HCT116 (cell line): ENCODE results near the gene SCYL2. TPM values are rescaled to one million over a fixed set of nuclear protein-coding genes. Genes with fewer than 3 reads are reported as not detected.

Experiments used
- ATAC-seq: fragments of 200-7000 bp; cut with Tn5 transposase; 2 replicates; pipeline ENCODE4 v1.9.1; 2020; ENCODE audit warnings: mild to moderate bottlenecking, moderate library complexity
- BruUV-seq: library from RNA; stranded (reverse); fragments of 400-500 nt; replicated peaks from 2 replicates; lab custom pipeline; 2021; lab: Mats Ljungman, UMichigan
- CTCF ChIA-PET: fragments of 300-600 bp; sonication (Branson Sonifier 250); formaldehyde crosslinking; loops from one replicate; lab custom pipeline; 2021; ENCODE audit warnings: antibody characterized with exemption; lab: Charles Lee
- POLR2A ChIA-PET: fragments of 300-600, 350-600 bp; sonication (Branson Sonifier 250); formaldehyde crosslinking; loops from one replicate; lab custom pipeline; 2021; ENCODE audit warnings: antibody characterized with exemption; lab: Charles Lee
- RAD21 ChIA-PET, 2 experiments: fragments of 300-600 bp; sonication (Branson Sonifier 250); formaldehyde crosslinking; loops; one replicate each; lab custom pipeline; 2023; ENCODE audit warnings: low total read pairs in 2 of 2; ENCODE audit not compliant: uncharacterized antibody in 2 of 2, unreplicated experiment in 2 of 2, low non-redundant PET in 1 of 2; lab: Charles Lee
- DNase-seq: peaks from one replicate; pipeline ENCODE4 v3.0.0-alpha.2; 2010; ENCODE audit warnings: low read depth, low spot score
- H2AFZ ChIP-seq: fragments of 200-600 bp; shearing (Covaris generic), sonication (generic); 2 replicates; pipeline ENCODE4 v1.6.1; 2017; ENCODE audit warnings: low read depth, mixed run types, mixed read lengths, antibody characterized with exemption, low read length; ENCODE audit not compliant: poor library complexity, severe bottlenecking
- H3K27ac ChIP-seq: 2 replicates; pipeline ENCODE4 v1.5.1; 2012; ENCODE audit warnings: low read depth, low read length
- H3K27me3 ChIP-seq: fragments of 200-600 bp; sonication (generic); 2 replicates; pipeline ENCODE4 v1.6.1; 2016; ENCODE audit warnings: mixed run types, low read length, mixed read lengths; ENCODE audit not compliant: insufficient read depth
- H3K36me3 ChIP-seq, 2 experiments: fragments of 200-500 bp in 1 of 2; fragments of 200-600 bp in 1 of 2; sonication (Bioruptor generic) in 1 of 2; sonication (generic) in 1 of 2; 2 replicates each; pipeline versions ENCODE4 v1.5.1 to v1.6.1; 2014 to 2016; ENCODE audit warnings: low read length in 2 of 2, inconsistent platforms in 1 of 2, mixed read lengths in 1 of 2, mixed run types in 1 of 2; ENCODE audit not compliant: insufficient read depth in 2 of 2, control insufficient read depth in 1 of 2
- H3K4me1 ChIP-seq, 2 experiments: fragments of 200-600 bp in 1 of 2; sonication (generic) in 1 of 2; 2 replicates each; pipeline versions ENCODE4 v1.5.1 to v1.6.1; 2012 to 2017; ENCODE audit warnings: low read length in 2 of 2, inconsistent platforms in 1 of 2, mild to moderate bottlenecking in 1 of 2, mixed read lengths in 1 of 2, mixed run types in 1 of 2, moderate library complexity in 1 of 2; ENCODE audit not compliant: insufficient read depth in 2 of 2, control insufficient read depth in 1 of 2
- H3K4me2 ChIP-seq: fragments of 200-600 bp; sonication (generic); 2 replicates; pipeline ENCODE4 v1.6.1; 2017; ENCODE audit warnings: mixed run types, low read length, mixed read lengths
- H3K4me3 ChIP-seq, 2 experiments: fragments of 200-600 bp in 1 of 2; sonication (generic) in 1 of 2; replicated peaks in 1 of 2; 2 replicates each; pipeline ENCODE4 v1.5.1; 2011 to 2016; ENCODE audit warnings: low read length in 2 of 2, control low read depth in 1 of 2, low read depth in 1 of 2, mild to moderate bottlenecking in 1 of 2, mixed read lengths in 1 of 2, mixed run types in 1 of 2
- H3K79me2 ChIP-seq: fragments of 200-600 bp; sonication (generic); 2 replicates; pipeline ENCODE4 v1.6.1; 2017; ENCODE audit warnings: mild to moderate bottlenecking, mixed run types, low read length, moderate library complexity, mixed read lengths; ENCODE audit not compliant: insufficient read depth
- H3K9ac ChIP-seq: fragments of 200-600 bp; sonication (generic); 2 replicates; pipeline ENCODE4 v1.6.1; 2016; ENCODE audit warnings: low read length, mixed read lengths
- H3K9me2 ChIP-seq: fragments of 200-600 bp; sonication (generic), shearing (Covaris generic); 2 replicates; pipeline ENCODE4 v1.6.1; 2017; ENCODE audit warnings: mixed run types, mild to moderate bottlenecking, moderate library complexity; ENCODE audit not compliant: insufficient read depth
- H3K9me3 ChIP-seq, 2 experiments: fragments of 200-500 bp in 1 of 2; fragments of 200-600 bp in 1 of 2; sonication (Bioruptor generic) in 1 of 2; sonication (generic) in 1 of 2; 2 replicates each; pipeline ENCODE4 v1.6.1; 2014 to 2017; ENCODE audit warnings: low read length in 2 of 2, mixed read lengths in 2 of 2, inconsistent platforms in 1 of 2, low read depth in 1 of 2, mild to moderate bottlenecking in 1 of 2, mixed run types in 1 of 2, moderate library complexity in 1 of 2; ENCODE audit not compliant: control insufficient read depth in 1 of 2, insufficient read depth in 1 of 2
- H4K20me1 ChIP-seq: fragments of 200-600 bp; sonication (generic), shearing (Covaris generic); 2 replicates; pipeline ENCODE4 v1.6.1; 2017; ENCODE audit warnings: mixed run types, mild to moderate bottlenecking, moderate library complexity; ENCODE audit not compliant: insufficient read depth
- CBX3 ChIP-seq: IDR thresholded peaks from 2 replicates; pipeline ENCODE4 v1.6.1; 2012; ENCODE audit warnings: low read depth
- EGR1 ChIP-seq: IDR thresholded peaks from 2 replicates; pipeline ENCODE4 v1.6.1; 2012; ENCODE audit warnings: low read depth
- ELF1 ChIP-seq: IDR thresholded peaks from 2 replicates; pipeline ENCODE4 v1.6.1; 2012; ENCODE audit warnings: low read depth, borderline replicate concordance
- EZH2 ChIP-seq: fragments of 200-600 bp; sonication (generic); IDR thresholded peaks from 2 replicates; pipeline ENCODE4 v1.6.1; 2017; ENCODE audit warnings: antibody characterized with exemption, mixed run types
- EZH2phosphoT487 ChIP-seq: fragments of 200-600 bp; IDR thresholded peaks from 2 replicates; pipeline ENCODE4 v1.6.1; 2018; ENCODE audit warnings: antibody characterized with exemption, borderline replicate concordance
- FOSL1 ChIP-seq: IDR thresholded peaks from 2 replicates; pipeline ENCODE4 v1.6.1; 2012; ENCODE audit warnings: low read depth
- JUND ChIP-seq: IDR thresholded peaks from 2 replicates; pipeline ENCODE4 v1.6.1; 2012
- POLR2A ChIP-seq: IDR thresholded peaks from 2 replicates; pipeline ENCODE4 v1.7.0; 2011; ENCODE audit warnings: borderline replicate concordance; ENCODE audit not compliant: insufficient read depth, insufficient read length; ENCODE audit errors: extremely low read depth
- RAD21 ChIP-seq: IDR thresholded peaks from 2 replicates; pipeline ENCODE4 v1.6.1; 2012; ENCODE audit warnings: low read depth, mild to moderate bottlenecking
- SP1 ChIP-seq: IDR thresholded peaks from 2 replicates; pipeline ENCODE4 v1.6.1; 2012; ENCODE audit warnings: low read depth
- SRF ChIP-seq: IDR thresholded peaks from 2 replicates; pipeline ENCODE4 v1.6.1; 2012; ENCODE audit warnings: low read depth
- TCF7L2 ChIP-seq: IDR thresholded peaks from 2 replicates; pipeline ENCODE4 v1.7.0; 2011; ENCODE audit warnings: borderline replicate concordance, inconsistent platforms; ENCODE audit not compliant: insufficient read depth, insufficient read length; ENCODE audit errors: extremely low read depth
- ZFX ChIP-seq: fragments of 450-650 bp; IDR thresholded peaks from 2 replicates; pipeline ENCODE4 v1.6.1; 2017
- intact Hi-C: fragments of 100-400 bp; cut with micrococcal nuclease; formaldehyde crosslinking; loops from 2 replicates; pipeline ENCODE4 v1.10.0; 2022
- total RNA-seq: library from RNA; stranded (reverse); gene quantifications from one replicate; pipeline ENCODE4 v1.2.1, GENCODE V29; 2021; ENCODE audit not compliant: unreplicated experiment
- TF ChIP-seq, protein P1 (sequence below): IDR thresholded peaks from 2 replicates; pipeline ENCODE4 v1.6.1; 2012
- TF ChIP-seq, protein P2 (sequence below): IDR thresholded peaks from 2 replicates; pipeline ENCODE4 v1.6.1; 2011; ENCODE audit warnings: mild to moderate bottlenecking, low read length, moderate library complexity; ENCODE audit not compliant: insufficient replicate concordance; ENCODE audit errors: extremely low read depth
- TF ChIP-seq, protein P3 (sequence below): IDR thresholded peaks from 2 replicates; pipeline ENCODE4 v1.6.1; 2012
- TF ChIP-seq, protein P4 (sequence below): IDR thresholded peaks from 2 replicates; pipeline ENCODE4 v1.6.1; 2012; ENCODE audit warnings: low read depth

SCYL2 gene
- total RNA-seq, 1 experiment from 2014 or later: 31.7 TPM

DNA sequence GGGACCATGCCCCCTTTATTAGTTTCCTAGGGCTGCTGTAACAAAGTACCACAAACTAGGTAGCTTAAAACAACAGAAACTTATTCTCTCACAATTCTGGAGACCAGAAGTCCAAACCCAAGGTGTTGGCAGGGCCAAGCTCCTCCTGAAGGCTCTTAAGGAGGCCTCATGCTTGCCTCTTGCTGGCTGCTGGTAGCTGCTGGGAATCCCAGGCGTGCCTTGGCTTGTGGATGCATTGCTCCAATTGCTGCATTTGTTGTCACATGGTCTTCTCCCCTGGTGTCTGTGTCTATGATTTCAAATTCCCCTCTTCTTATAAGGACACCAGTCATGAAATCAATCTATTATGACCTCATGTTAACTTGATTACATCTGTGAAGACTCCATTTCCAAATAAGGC lies 101.1 kb downstream of the SCYL2 start:
- no TSS peak for BruUV-seq
- Histone ChIP-seq H3K4me2 (no peak overlapping the region), H3K79me2 (no peaks in the 10 kb centered on the region), H3K27ac (no peak overlapping the region), H3K9ac (no peak overlapping the region), H3K27me3 (no peaks in the 10 kb centered on the region), H3K36me3 (no peaks in the 10 kb centered on the region), H2AFZ (no peak overlapping the region), H3K4me1 (no peaks in the 10 kb centered on the region), H4K20me1 (no peaks in the 10 kb centered on the region), H3K9me2 (no peaks in the 10 kb centered on the region), H3K9me3 (no peaks in the 10 kb centered on the region), H3K4me3 (no peak overlapping the region)
- RAD21 ChIA-PET: no interaction called here
- TF ChIP-seq, protein P1, sequence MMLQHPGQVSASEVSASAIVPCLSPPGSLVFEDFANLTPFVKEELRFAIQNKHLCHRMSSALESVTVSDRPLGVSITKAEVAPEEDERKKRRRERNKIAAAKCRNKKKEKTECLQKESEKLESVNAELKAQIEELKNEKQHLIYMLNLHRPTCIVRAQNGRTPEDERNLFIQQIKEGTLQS: no peak
- TF ChIP-seq JUND: no peak
- no peak for TF ChIP-seq POLR2A
- TF ChIP-seq EGR1: no peak
- no peak for TF ChIP-seq SP1
- no peak for TF ChIP-seq ELF1
- TF ChIP-seq, protein P2, sequence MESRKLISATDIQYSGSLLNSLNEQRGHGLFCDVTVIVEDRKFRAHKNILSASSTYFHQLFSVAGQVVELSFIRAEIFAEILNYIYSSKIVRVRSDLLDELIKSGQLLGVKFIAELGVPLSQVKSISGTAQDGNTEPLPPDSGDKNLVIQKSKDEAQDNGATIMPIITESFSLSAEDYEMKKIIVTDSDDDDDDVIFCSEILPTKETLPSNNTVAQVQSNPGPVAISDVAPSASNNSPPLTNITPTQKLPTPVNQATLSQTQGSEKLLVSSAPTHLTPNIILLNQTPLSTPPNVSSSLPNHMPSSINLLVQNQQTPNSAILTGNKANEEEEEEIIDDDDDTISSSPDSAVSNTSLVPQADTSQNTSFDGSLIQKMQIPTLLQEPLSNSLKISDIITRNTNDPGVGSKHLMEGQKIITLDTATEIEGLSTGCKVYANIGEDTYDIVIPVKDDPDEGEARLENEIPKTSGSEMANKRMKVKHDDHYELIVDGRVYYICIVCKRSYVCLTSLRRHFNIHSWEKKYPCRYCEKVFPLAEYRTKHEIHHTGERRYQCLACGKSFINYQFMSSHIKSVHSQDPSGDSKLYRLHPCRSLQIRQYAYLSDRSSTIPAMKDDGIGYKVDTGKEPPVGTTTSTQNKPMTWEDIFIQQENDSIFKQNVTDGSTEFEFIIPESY: no peak
- no peak for TF ChIP-seq RAD21
- no peak for TF ChIP-seq SRF
- TF ChIP-seq, protein P3, sequence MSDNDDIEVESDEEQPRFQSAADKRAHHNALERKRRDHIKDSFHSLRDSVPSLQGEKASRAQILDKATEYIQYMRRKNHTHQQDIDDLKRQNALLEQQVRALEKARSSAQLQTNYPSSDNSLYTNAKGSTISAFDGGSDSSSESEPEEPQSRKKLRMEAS: no peak
- no peak for TF ChIP-seq EZH2
- TF ChIP-seq EZH2phosphoT487: no peak
- no peak for TF ChIP-seq CBX3
- no peak for TF ChIP-seq ZFX
- TF ChIP-seq, protein P4, sequence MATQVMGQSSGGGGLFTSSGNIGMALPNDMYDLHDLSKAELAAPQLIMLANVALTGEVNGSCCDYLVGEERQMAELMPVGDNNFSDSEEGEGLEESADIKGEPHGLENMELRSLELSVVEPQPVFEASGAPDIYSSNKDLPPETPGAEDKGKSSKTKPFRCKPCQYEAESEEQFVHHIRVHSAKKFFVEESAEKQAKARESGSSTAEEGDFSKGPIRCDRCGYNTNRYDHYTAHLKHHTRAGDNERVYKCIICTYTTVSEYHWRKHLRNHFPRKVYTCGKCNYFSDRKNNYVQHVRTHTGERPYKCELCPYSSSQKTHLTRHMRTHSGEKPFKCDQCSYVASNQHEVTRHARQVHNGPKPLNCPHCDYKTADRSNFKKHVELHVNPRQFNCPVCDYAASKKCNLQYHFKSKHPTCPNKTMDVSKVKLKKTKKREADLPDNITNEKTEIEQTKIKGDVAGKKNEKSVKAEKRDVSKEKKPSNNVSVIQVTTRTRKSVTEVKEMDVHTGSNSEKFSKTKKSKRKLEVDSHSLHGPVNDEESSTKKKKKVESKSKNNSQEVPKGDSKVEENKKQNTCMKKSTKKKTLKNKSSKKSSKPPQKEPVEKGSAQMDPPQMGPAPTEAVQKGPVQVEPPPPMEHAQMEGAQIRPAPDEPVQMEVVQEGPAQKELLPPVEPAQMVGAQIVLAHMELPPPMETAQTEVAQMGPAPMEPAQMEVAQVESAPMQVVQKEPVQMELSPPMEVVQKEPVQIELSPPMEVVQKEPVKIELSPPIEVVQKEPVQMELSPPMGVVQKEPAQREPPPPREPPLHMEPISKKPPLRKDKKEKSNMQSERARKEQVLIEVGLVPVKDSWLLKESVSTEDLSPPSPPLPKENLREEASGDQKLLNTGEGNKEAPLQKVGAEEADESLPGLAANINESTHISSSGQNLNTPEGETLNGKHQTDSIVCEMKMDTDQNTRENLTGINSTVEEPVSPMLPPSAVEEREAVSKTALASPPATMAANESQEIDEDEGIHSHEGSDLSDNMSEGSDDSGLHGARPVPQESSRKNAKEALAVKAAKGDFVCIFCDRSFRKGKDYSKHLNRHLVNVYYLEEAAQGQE: no peak
- TF ChIP-seq TCF7L2: no peak
- TF ChIP-seq FOSL1: no peak
- DNase-seq: no peak
- POLR2A ChIA-PET: no interaction called here
- CTCF ChIA-PET: no interaction called here
- intact Hi-C loops: no loop called here
- no peak for ATAC-seq
